Frontal cortex (tissue), 4 donors: ENCODE data around the gene MMP23B. TPM values are rescaled to one million over a fixed set of nuclear protein-coding genes. Genes with fewer than 3 reads are reported as not detected.

Experiments
- DNase-seq, 2 donors: peaks; one replicate each; pipeline ENCODE4 v3.0.0; 2012; ENCODE audit warnings: low spot score in 2 of 2
- FAIRE-seq: peaks from 2 replicates; lab custom pipeline; 2012; peaks lifted over from hg19 to GRCh38; lab: Jason Lieb, UNC
- total RNA-seq: library from RNA; depleted of rRNA; stranded (reverse); fragments of >200 nt; gene quantifications from one replicate; pipeline ENCODE4 v1.2.3, GENCODE V29; 2014
- donor health status: control.
- donor health status: control.
- donor health status: control.

MMP23B gene
- total RNA-seq, 1 donor from 2014 or later = 0.82 TPM

GRCh38 chr1:1680031-1680911 lies 48.3 kb downstream of the MMP23B start:
- FAIRE-seq (no peak), DNase-seq (no peak)

GRCh38 chr1:1680912-1681273 lies 48.9 kb downstream of the MMP23B start:
- DNase-seq = no peak
- FAIRE-seq = no peak

- FAIRE-seq = no peak
- no peak for DNase-seq
These were observed 51.3 kb downstream of the MMP23B start for GRCh38 chr1:1683104-1683905.

Other genes with a start within 250 kb of the MMP23B start
- gene CCNL2, start 232.8 kb upstream of the MMP23B start, total RNA-seq = 84.0 TPM
- gene MRPL20, start 224.9 kb upstream of the MMP23B start, total RNA-seq = 54.6 TPM
- gene ANKRD65, start 210.9 kb upstream of the MMP23B start, total RNA-seq = 1.2 TPM
- 2.9 TPM for gene VWA1, start 196.5 kb upstream of the MMP23B start, total RNA-seq
- not detected for gene ATAD3C, start 182.5 kb upstream of the MMP23B start, total RNA-seq
- 10.6 TPM for gene ATAD3B, start 160.4 kb upstream of the MMP23B start, total RNA-seq
- 9.0 TPM for gene ATAD3A, start 120.0 kb upstream of the MMP23B start, total RNA-seq
- 16.3 TPM for gene TMEM240, start 91.5 kb upstream of the MMP23B start, total RNA-seq
- gene SSU72, start 57.3 kb upstream of the MMP23B start, total RNA-seq = 34.2 TPM
- 2.9 TPM for gene FNDC10, start 32.0 kb upstream of the MMP23B start, total RNA-seq
- gene MIB2, start 16.7 kb upstream of the MMP23B start, total RNA-seq = 45.7 TPM
- gene CDK11B, start 26.8 kb downstream of the MMP23B start, total RNA-seq = 9.0 TPM
- gene SLC35E2B, start 60.6 kb downstream of the MMP23B start, total RNA-seq = 54.6 TPM
- 18.3 TPM for gene CDK11A, start 92.2 kb downstream of the MMP23B start, total RNA-seq
- 23.2 TPM for gene NADK, start 146.3 kb downstream of the MMP23B start, total RNA-seq